ENCODE measurements around the gene ATRNL1. TPM values are rescaled to one million over a fixed set of nuclear protein-coding genes. Genes with fewer than 3 reads are reported as not detected.
A peak's percentile ranks its signal among the peaks of the same experiment; 100 is the strongest.

The ATRNL1 gene
- total RNA-seq, 4 donors from 2014 or later, result 0.44 to 1.4 (median 1.1) TPM

DNA sequence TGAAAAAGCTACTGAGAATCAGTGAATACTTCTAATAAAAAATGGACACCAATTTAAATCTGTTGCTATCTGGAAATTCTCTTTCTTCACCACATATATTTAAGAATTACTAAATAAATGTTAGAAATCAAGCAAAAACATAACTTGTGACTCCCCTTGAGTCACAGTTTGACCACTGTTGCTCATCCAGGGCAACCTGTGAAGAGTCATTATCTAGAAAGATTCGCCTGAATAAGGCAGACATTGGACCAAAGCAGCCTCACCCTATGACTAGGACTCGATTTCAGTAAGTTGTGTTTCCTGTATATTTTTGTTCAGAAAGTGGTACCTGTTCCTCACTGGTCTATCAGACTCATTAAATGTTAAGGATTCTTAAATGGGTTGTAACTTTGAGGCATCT lies 572.4 kb downstream of the ATRNL1 start:
- Histone ChIP-seq H3K4me3 (no peak overlapping the region), H3K36me3 (no peaks in the 10 kb centered on the region), H3K27me3 (no peaks in the 10 kb centered on the region), H3K27ac (no peak overlapping the region), H3K9me3 (no peaks in the 10 kb centered on the region), H3K4me1 (no peaks in the 10 kb centered on the region)
- TF ChIP-seq EP300 (IDR thresholded peaks at IDR 0.05) (no peak), POLR2A (IDR thresholded peaks at IDR 0.05) (no peak), POLR2AphosphoS5 (IDR thresholded peaks at IDR 0.05) (no peak)
- TF ChIP-seq, protein P1, sequence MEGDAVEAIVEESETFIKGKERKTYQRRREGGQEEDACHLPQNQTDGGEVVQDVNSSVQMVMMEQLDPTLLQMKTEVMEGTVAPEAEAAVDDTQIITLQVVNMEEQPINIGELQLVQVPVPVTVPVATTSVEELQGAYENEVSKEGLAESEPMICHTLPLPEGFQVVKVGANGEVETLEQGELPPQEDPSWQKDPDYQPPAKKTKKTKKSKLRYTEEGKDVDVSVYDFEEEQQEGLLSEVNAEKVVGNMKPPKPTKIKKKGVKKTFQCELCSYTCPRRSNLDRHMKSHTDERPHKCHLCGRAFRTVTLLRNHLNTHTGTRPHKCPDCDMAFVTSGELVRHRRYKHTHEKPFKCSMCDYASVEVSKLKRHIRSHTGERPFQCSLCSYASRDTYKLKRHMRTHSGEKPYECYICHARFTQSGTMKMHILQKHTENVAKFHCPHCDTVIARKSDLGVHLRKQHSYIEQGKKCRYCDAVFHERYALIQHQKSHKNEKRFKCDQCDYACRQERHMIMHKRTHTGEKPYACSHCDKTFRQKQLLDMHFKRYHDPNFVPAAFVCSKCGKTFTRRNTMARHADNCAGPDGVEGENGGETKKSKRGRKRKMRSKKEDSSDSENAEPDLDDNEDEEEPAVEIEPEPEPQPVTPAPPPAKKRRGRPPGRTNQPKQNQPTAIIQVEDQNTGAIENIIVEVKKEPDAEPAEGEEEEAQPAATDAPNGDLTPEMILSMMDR (IDR thresholded peaks at IDR 0.05), result no peak
- WGBS, result 86% methylated on average over 2 of the region's 2 CpGs
- DNase-seq (ENCODE audit: low spot score in 2 of 2), result no peak

DNA sequence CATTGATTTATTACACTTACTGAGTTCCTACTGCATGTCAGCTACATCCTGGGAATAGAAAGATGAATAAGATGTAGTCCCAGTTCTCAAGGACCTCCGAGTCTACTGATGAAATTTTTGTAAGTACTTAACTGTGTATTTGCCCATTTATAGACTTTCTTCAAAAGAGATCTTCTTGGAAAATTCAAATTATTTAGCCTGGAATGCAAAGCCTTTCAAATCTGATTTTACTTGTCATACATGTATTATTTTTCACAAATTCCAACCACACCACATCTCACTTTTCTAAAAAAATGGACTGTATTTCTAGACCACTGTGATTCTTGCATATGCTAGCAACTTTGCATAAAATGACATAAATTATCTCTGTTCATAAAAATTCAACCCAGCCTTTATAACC lies 581.3 kb downstream of the ATRNL1 start:
- no peaks in the 10 kb centered on the region for H3K36me3 ChIP-seq
- no peak for DNase-seq (ENCODE audit: low spot score in 2 of 2)
- 54% methylated on average over 1 of the region's 1 CpG for WGBS

DNA sequence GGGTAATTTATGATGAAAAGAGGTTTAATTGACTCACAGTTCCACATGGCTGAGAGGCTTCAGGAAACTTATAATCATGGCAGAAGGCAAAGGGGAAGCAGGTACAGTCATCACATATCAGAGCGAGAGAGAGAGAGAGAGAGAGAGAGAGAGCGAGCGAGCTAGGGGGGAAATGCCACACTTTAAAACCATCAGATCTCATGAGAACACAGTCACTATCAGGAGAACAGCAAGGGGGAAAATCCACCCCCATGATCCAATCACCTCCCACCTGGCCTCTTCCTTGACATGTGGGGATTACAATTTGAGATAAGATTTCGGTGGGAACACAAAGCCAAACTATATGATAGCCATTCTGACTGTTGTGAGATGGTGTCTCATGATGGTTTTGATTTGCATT lies 603.6 kb downstream of the ATRNL1 start:
- Histone ChIP-seq H3K4me3 (no peak overlapping the region), H3K27ac (no peak overlapping the region), H3K27me3 (no peaks in the 10 kb centered on the region), H3K9me3 (no peaks in the 10 kb centered on the region), H3K36me3 (no peaks in the 10 kb centered on the region), H3K4me1 (no peaks in the 10 kb centered on the region)
- TF ChIP-seq POLR2AphosphoS5 (IDR thresholded peaks at IDR 0.05), result no peak
- no peak for TF ChIP-seq EP300 (IDR thresholded peaks at IDR 0.05)
- TF ChIP-seq, protein P1 (IDR thresholded peaks at IDR 0.05), result no peak
- WGBS, result 53% methylated on average over 4 of the region's 4 CpGs
- no peak for DNase-seq (ENCODE audit: low spot score in 2 of 2)

More for the DNA sequence above, 581.3 kb downstream of the ATRNL1 start:
- no peak overlapping the region for H3K27ac ChIP-seq
- H3K9me3 ChIP-seq, result no peaks in the 10 kb centered on the region
- no peaks in the 10 kb centered on the region for H3K27me3 ChIP-seq
- H3K4me1 ChIP-seq, result no peaks in the 10 kb centered on the region
- H3K4me3 ChIP-seq, result no peak overlapping the region
- TF ChIP-seq EP300 (IDR thresholded peaks at IDR 0.05) (no peak), POLR2A (IDR thresholded peaks at IDR 0.05) (no peak), POLR2AphosphoS5 (IDR thresholded peaks at IDR 0.05) (no peak)
- TF ChIP-seq, protein P1 (IDR thresholded peaks at IDR 0.05), result no peak

DNA sequence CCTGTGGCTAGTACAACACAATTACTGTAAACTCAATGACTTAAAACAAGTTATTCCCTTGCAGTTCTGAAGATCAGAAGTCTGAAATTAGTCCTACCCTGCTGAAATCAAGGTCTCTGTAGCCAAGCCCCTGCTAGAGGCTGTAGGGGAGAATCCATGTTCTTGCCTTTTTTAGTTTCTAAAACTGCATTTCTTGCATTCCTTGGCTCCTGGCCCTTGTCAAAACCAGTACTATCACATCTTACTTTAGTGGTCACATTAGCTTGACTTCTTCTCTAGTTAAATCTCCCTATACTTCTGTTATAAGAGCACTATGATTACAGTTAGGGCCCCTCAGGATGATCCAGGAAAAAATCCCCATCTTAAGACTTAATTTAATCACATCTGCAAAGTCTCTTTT lies 612.9 kb downstream of the ATRNL1 start:
- no peak for DNase-seq (ENCODE audit: low spot score in 2 of 2)
- no peaks in the 10 kb centered on the region for H3K9me3 ChIP-seq
- H3K4me3 ChIP-seq, result no peak overlapping the region
- no peaks in the 10 kb centered on the region for H3K4me1 ChIP-seq
- H3K27ac ChIP-seq, result no peak overlapping the region
- no peaks in the 10 kb centered on the region for H3K27me3 ChIP-seq
- no peak for TF ChIP-seq POLR2AphosphoS5 (IDR thresholded peaks at IDR 0.05)
- TF ChIP-seq, protein P1 (IDR thresholded peaks at IDR 0.05), result no peak
- no peaks in the 10 kb centered on the region for H3K36me3 ChIP-seq

DNA sequence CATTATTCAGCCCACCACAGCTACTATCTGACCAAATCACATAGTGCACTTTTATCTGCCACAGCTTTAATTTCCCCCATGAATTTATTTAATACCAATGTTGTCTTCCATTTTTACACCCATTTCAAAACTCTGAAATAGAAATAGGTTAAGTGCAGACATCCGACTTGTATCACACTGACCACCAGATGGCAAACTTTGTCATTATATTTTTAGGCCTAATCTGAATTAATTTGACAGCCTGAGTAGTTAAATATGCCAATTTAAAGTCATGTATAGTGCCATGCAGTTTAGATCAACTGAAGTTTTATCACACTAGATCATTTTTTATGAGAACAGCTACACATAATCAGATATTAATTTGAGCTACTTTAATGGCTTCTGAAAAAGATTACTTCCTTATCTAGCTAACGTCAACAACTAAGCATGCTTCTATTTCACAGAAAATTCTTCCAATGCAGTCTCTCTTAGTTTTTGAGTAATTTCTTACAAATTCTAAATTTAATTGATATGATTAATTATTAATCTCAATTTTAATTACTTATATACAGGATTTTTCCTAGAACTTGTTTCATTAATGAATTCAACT lies 613.4 kb downstream of the ATRNL1 start:
- Histone ChIP-seq H3K27me3 (no peaks in the 10 kb centered on the region), H3K36me3 (no peaks in the 10 kb centered on the region), H3K4me1 (no peaks in the 10 kb centered on the region), H3K4me3 (no peak overlapping the region), H3K27ac (no peak overlapping the region), H3K9me3 (no peaks in the 10 kb centered on the region)
- WGBS, result 52% methylated on average over 2 of the region's 2 CpGs
- TF ChIP-seq POLR2A (IDR thresholded peaks at IDR 0.05), result no peak
- TF ChIP-seq, protein P1 (IDR thresholded peaks at IDR 0.05), result peak; percentile 8 to 27
- no peak for DNase-seq (ENCODE audit: low spot score in 2 of 2)

Measured in suprapubic skin (tissue), 4 donors.